RWPE2 (cell line): ENCODE data around the gene BRS3.

ENCODE experiments used
- ATAC-seq: fragments of 200-7000 bp; cut with Tn5 transposase; 3 replicates; pipeline ENCODE4 v1.9.1; 2021; ENCODE audit warnings: low read depth
- DNase-seq: peaks from one replicate; pipeline ENCODE4 v3.0.0-alpha.2; 2020; ENCODE audit warnings: low spot score
- H3K27ac ChIP-seq: fragments of 450-650 bp; 2 replicates; pipeline ENCODE4 v1.5.1; 2017; ENCODE audit warnings: mild to moderate bottlenecking; ENCODE audit not compliant: poor library complexity, severe bottlenecking
- H3K27me3 ChIP-seq: fragments of 250-450 bp; sonication (Bioruptor Pico); 2 replicates; pipeline ENCODE4 v1.5.1; 2021; ENCODE audit warnings: mild to moderate bottlenecking, moderate library complexity; ENCODE audit not compliant: insufficient read depth, poor library complexity, severe bottlenecking
- H3K36me3 ChIP-seq: fragments of 250-450 bp; sonication (Bioruptor Pico); 2 replicates; pipeline ENCODE4 v1.5.1; 2020; ENCODE audit warnings: low read depth, mild to moderate bottlenecking, moderate library complexity
- H3K4me1 ChIP-seq: fragments of 250-450 bp; sonication (Bioruptor Pico); 2 replicates; pipeline ENCODE4 v1.5.1; 2021; ENCODE audit warnings: mild to moderate bottlenecking, moderate library complexity; ENCODE audit not compliant: insufficient read depth, poor library complexity, severe bottlenecking
- H3K4me3 ChIP-seq: fragments of 250-450 bp; sonication (Bioruptor Pico); 2 replicates; pipeline ENCODE4 v1.5.1; 2021; ENCODE audit warnings: mild to moderate bottlenecking, moderate library complexity; ENCODE audit not compliant: severe bottlenecking
- H3K9me3 ChIP-seq: fragments of 250-450 bp; sonication (Bioruptor Pico); 2 replicates; pipeline ENCODE4 v1.5.1; 2021; ENCODE audit warnings: mild to moderate bottlenecking, moderate library complexity; ENCODE audit not compliant: severe bottlenecking
- CTCF ChIP-seq: fragments of 450-650 bp; IDR thresholded peaks from one replicate; pipeline ENCODE4 v1.5.1; 2017; ENCODE audit warnings: mild to moderate bottlenecking, moderate library complexity; ENCODE audit not compliant: poor library complexity, severe bottlenecking

The BRS3 gene

GRCh38 chrX:136447968-136448367 lies 39.8 kb upstream of the BRS3 start:
- Histone ChIP-seq H3K36me3 (no peaks in the 10 kb centered on the region), H3K9me3 (no peaks in the 10 kb centered on the region), H3K4me3 (no peak overlapping the region), H3K4me1 (peaks cover 7% of the 10 kb centered on the region), H3K27ac (no peak overlapping the region), H3K27me3 (no peaks in the 10 kb centered on the region)
- DNase-seq (no peak), ATAC-seq (no peak)
- no peak for TF ChIP-seq CTCF

- Histone ChIP-seq H3K27ac (no peak overlapping the region), H3K4me3 (no peak overlapping the region), H3K4me1 (peaks cover 7% of the 10 kb centered on the region), H3K9me3 (no peaks in the 10 kb centered on the region), H3K36me3 (no peaks in the 10 kb centered on the region), H3K27me3 (no peaks in the 10 kb centered on the region)
- ATAC-seq (no peak), DNase-seq (no peak)
- TF ChIP-seq CTCF: no peak
These were observed 37.5 kb upstream of the BRS3 start for GRCh38 chrX:136450050-136450830.

GRCh38 chrX:136452614-136453013 lies 35.1 kb upstream of the BRS3 start:
- ATAC-seq (no peak), DNase-seq (no peak)
- H3K36me3 ChIP-seq: no peaks in the 10 kb centered on the region
- TF ChIP-seq CTCF: no peak
- H3K27me3 ChIP-seq: no peaks in the 10 kb centered on the region
- H3K4me1 ChIP-seq: peaks cover 7% of the 10 kb centered on the region
- H3K4me3 ChIP-seq: no peak overlapping the region
- H3K27ac ChIP-seq: no peak overlapping the region
- no peaks in the 10 kb centered on the region for H3K9me3 ChIP-seq

- H3K36me3 ChIP-seq: no peaks in the 10 kb centered on the region
- H3K4me1 ChIP-seq: peaks cover 7% of the 10 kb centered on the region
- no peak for ATAC-seq
- TF ChIP-seq CTCF: no peak
- H3K27me3 ChIP-seq: no peaks in the 10 kb centered on the region
- no peak overlapping the region for H3K27ac ChIP-seq
- no peaks in the 10 kb centered on the region for H3K9me3 ChIP-seq
- DNase-seq: no peak
- H3K4me3 ChIP-seq: no peak overlapping the region
These were observed 34.6 kb upstream of the BRS3 start for GRCh38 chrX:136453114-136453513.

- no peak for DNase-seq
- H3K36me3 ChIP-seq: no peaks in the 10 kb centered on the region
These were observed 34.0 kb upstream of the BRS3 start for GRCh38 chrX:136453771-136454170.

More at GRCh38 chrX:136453771-136454170, 34.0 kb upstream of the BRS3 start:
- Histone ChIP-seq H3K9me3 (no peaks in the 10 kb centered on the region), H3K27me3 (no peaks in the 10 kb centered on the region), H3K27ac (no peak overlapping the region), H3K4me1 (peaks cover 7% of the 10 kb centered on the region), H3K4me3 (no peak overlapping the region)
- TF ChIP-seq CTCF: no peak
- no peak for ATAC-seq
